OCI-LY3 (cell line): ENCODE results near the gene SCLY.
"Not testable (repeated sequence)": the region's sequence is repeated elsewhere in the genome, so short reads cannot be mapped to it uniquely, and the experiment has no call there.

Experiments
- EZH2phosphoT487 ChIP-seq: fragments of 200-600 bp; shearing (Covaris generic); IDR thresholded peaks from 2 replicates; pipeline ENCODE4 v1.6.1; 2018; ENCODE audit warnings: antibody characterized with exemption, mixed run types, low read depth
- TF ChIP-seq, protein P1 (sequence below): fragments of 200-600, 300-600 bp; sonication (generic); IDR thresholded peaks from 2 replicates; pipeline ENCODE4 v1.5.1; 2014; ENCODE audit warnings: antibody characterized with exemption, low read length, low read depth

DNA sequence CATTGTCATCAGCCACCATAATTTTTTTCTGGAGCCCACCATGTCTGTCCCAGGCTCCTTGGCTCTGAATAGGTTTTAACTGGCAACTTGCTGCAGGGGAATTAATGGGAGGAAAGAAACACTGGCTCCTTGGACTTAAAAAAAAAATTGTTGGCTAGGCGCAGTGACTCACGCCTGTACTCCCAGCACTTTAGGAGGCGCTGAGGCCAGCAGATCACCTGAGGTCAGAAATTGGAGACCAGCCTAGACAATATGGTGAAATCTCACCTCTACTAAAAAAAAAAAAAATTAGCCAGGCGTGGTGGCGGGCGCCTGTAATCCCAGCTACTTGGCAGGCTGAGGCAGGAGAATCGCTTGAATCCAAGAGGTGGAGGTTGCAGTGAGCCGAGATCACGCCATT lies 26.8 kb upstream of the SCLY start:
- TF ChIP-seq, protein P1, sequence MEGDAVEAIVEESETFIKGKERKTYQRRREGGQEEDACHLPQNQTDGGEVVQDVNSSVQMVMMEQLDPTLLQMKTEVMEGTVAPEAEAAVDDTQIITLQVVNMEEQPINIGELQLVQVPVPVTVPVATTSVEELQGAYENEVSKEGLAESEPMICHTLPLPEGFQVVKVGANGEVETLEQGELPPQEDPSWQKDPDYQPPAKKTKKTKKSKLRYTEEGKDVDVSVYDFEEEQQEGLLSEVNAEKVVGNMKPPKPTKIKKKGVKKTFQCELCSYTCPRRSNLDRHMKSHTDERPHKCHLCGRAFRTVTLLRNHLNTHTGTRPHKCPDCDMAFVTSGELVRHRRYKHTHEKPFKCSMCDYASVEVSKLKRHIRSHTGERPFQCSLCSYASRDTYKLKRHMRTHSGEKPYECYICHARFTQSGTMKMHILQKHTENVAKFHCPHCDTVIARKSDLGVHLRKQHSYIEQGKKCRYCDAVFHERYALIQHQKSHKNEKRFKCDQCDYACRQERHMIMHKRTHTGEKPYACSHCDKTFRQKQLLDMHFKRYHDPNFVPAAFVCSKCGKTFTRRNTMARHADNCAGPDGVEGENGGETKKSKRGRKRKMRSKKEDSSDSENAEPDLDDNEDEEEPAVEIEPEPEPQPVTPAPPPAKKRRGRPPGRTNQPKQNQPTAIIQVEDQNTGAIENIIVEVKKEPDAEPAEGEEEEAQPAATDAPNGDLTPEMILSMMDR: not testable (repeated sequence)
- TF ChIP-seq EZH2phosphoT487: not testable (repeated sequence)
